Lower leg skin (tissue), 3 donors: Measurements from ENCODE around the gene FBXL14.

Experiments used
- CTCF ChIP-seq, 3 donors: fragments of 450-650 bp; IDR thresholded peaks; one replicate each; pipeline ENCODE4 v1.5.1; 2016; ENCODE audit warnings: antibody characterized with exemption in 3 of 3, mild to moderate bottlenecking in 3 of 3, moderate library complexity in 2 of 3
- POLR2A ChIP-seq, 2 donors: fragments of 450-650 bp; IDR thresholded peaks; one replicate each; pipeline ENCODE4 v1.6.1; 2016 to 2017; ENCODE audit warnings: antibody characterized with exemption in 2 of 2, mild to moderate bottlenecking in 1 of 2, moderate library complexity in 1 of 2

GRCh38 chr12:1593174-1594005 is 991 bp downstream of the FBXL14 start:
- TF ChIP-seq CTCF (IDR thresholded peaks at IDR 0.05) (no peak), POLR2A (IDR thresholded peaks at IDR 0.05) (no peak)
